ENCODE data around the gene KRT33B. TPM values are rescaled to one million over a fixed set of nuclear protein-coding genes. Genes with fewer than 3 reads are reported as not detected.

KRT33B gene
- total RNA-seq, 4 donors from 2014 or later, result not detected

GRCh38 chr17:41413353-41413957 is 43.8 kb upstream of the KRT33B start:
- no peaks in the 10 kb centered on the region for H3K27me3 ChIP-seq
- H3K36me3 ChIP-seq, result no peaks in the 10 kb centered on the region
- H3K4me1 ChIP-seq, result peaks cover 0 to 12% of the 10 kb centered on the region in 2 donors
- no peak for DNase-seq
- TF ChIP-seq POLR2A (IDR thresholded peaks at IDR 0.05), result no peak
- no peak overlapping the region for H3K4me3 ChIP-seq
- ATAC-seq, result no peak
- intact Hi-C loops (cut with DNase I; ENCODE audit: low total_unique reads) (no loop called here), in situ Hi-C loops (cut with MboI; ENCODE audit: low sequenced_read_pairs in 4 of 4) (no loop called here)
- no peak overlapping the region for H3K27ac ChIP-seq
- no peaks in the 10 kb centered on the region for H3K9me3 ChIP-seq

- intact Hi-C loops (cut with DNase I; ENCODE audit: low total_unique reads) (no loop called here), in situ Hi-C loops (cut with MboI; ENCODE audit: low sequenced_read_pairs in 4 of 4) (no loop called here)
- H3K36me3 ChIP-seq, result no peaks in the 10 kb centered on the region
- no peak for ATAC-seq
- H3K4me1 ChIP-seq, result peaks cover 0 to 11% of the 10 kb centered on the region in 2 donors
- DNase-seq, result no peak
- TF ChIP-seq, protein P1, sequence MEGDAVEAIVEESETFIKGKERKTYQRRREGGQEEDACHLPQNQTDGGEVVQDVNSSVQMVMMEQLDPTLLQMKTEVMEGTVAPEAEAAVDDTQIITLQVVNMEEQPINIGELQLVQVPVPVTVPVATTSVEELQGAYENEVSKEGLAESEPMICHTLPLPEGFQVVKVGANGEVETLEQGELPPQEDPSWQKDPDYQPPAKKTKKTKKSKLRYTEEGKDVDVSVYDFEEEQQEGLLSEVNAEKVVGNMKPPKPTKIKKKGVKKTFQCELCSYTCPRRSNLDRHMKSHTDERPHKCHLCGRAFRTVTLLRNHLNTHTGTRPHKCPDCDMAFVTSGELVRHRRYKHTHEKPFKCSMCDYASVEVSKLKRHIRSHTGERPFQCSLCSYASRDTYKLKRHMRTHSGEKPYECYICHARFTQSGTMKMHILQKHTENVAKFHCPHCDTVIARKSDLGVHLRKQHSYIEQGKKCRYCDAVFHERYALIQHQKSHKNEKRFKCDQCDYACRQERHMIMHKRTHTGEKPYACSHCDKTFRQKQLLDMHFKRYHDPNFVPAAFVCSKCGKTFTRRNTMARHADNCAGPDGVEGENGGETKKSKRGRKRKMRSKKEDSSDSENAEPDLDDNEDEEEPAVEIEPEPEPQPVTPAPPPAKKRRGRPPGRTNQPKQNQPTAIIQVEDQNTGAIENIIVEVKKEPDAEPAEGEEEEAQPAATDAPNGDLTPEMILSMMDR (IDR thresholded peaks at IDR 0.05 in 4 of 5, conservative IDR thresholded peaks at IDR 0.05 in 1 of 5), result no peak
- no peak for TF ChIP-seq POLR2A (IDR thresholded peaks at IDR 0.05)
- H3K27ac ChIP-seq, result no peak overlapping the region
- H3K4me3 ChIP-seq, result no peak overlapping the region
- H3K27me3 ChIP-seq, result no peaks in the 10 kb centered on the region
- no peaks in the 10 kb centered on the region for H3K9me3 ChIP-seq
Measured at GRCh38 chr17:41411072-41411840, 41.6 kb upstream of the KRT33B start.

DNA sequence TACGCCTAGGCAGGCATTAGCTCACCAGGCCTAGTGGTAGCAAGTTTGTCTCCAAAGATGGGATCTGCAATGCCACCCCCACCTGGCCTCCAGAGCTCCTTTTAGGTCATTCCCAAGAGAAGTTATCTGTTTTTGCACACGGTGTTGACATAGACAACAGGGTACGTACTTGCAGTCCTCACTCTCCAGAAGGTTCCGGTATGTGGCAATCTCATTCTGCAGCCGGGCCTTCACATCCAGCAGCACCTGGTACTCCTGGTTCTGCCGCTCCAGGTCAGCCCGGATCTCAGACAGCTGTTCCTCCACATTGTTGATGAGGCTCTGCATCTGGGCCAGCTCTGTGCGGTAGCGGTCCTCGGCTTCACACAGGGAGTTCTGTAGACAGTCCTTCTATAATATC is 37.6 kb upstream of the KRT33B start:
- intact Hi-C loops (cut with DNase I; ENCODE audit: low total_unique reads) (no loop called here), in situ Hi-C loops (cut with MboI; ENCODE audit: low sequenced_read_pairs in 4 of 4) (no loop called here)
- ATAC-seq (no peak), DNase-seq (no peak)
- TF ChIP-seq POLR2A (IDR thresholded peaks at IDR 0.05), result no peak
- TF ChIP-seq, protein P1 (IDR thresholded peaks at IDR 0.05 in 4 of 5, conservative IDR thresholded peaks at IDR 0.05 in 1 of 5), result no peak
- Histone ChIP-seq H3K36me3 (no peaks in the 10 kb centered on the region), H3K9me3 (no peaks in the 10 kb centered on the region), H3K4me1 (no peaks in the 10 kb centered on the region), H3K27ac (no peak overlapping the region), H3K27me3 (no peaks in the 10 kb centered on the region), H3K4me3 (no peak overlapping the region)

DNA sequence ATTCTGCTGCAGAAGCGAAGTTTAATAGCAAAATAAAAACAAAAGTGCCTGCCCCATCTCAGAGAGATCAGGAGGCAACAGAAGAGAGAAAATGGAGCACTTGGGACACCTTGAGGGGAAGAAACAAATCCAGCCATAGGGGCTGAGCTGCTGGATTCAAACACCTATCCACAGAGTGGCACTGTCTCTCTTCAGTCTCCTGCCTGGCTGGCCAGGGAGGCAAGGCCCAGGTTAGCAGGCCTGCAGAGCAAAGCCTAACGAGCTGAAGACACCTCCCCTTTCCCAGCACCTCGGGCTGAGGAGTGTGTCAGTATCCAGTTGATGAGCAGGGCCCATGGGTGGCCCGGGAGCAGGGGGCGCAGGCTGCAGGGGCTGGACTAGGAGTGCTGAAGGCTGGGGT is 36.6 kb upstream of the KRT33B start:
- Histone ChIP-seq H3K36me3 (no peaks in the 10 kb centered on the region), H3K4me3 (no peak overlapping the region), H3K27ac (no peak overlapping the region), H3K4me1 (no peaks in the 10 kb centered on the region), H3K27me3 (no peaks in the 10 kb centered on the region), H3K9me3 (no peaks in the 10 kb centered on the region)
- TF ChIP-seq, protein P1 (IDR thresholded peaks at IDR 0.05 in 4 of 5, conservative IDR thresholded peaks at IDR 0.05 in 1 of 5), result no peak
- TF ChIP-seq POLR2A (IDR thresholded peaks at IDR 0.05), result no peak
- in situ Hi-C loops (cut with MboI; ENCODE audit: low sequenced_read_pairs in 4 of 4) (no loop called here), intact Hi-C loops (cut with DNase I; ENCODE audit: low total_unique reads) (no loop called here)
- ATAC-seq (no peak), DNase-seq (no peak)

GRCh38 chr17:41404024-41404671 is 34.5 kb upstream of the KRT33B start:
- H3K27me3 ChIP-seq, result no peaks in the 10 kb centered on the region
- intact Hi-C loops (cut with DNase I; ENCODE audit: low total_unique reads), result no loop called here
- no peaks in the 10 kb centered on the region for H3K9me3 ChIP-seq
- ATAC-seq (no peak), DNase-seq (no peak)
- H3K36me3 ChIP-seq, result no peaks in the 10 kb centered on the region
- no peak overlapping the region for H3K27ac ChIP-seq
- no peaks in the 10 kb centered on the region for H3K4me1 ChIP-seq
- H3K4me3 ChIP-seq, result no peak overlapping the region
- in situ Hi-C loops (cut with MboI; ENCODE audit: low sequenced_read_pairs in 4 of 4), result no loop called here
- no peak for TF ChIP-seq POLR2A (IDR thresholded peaks at IDR 0.05)
- TF ChIP-seq, protein P1 (IDR thresholded peaks at IDR 0.05 in 4 of 5, conservative IDR thresholded peaks at IDR 0.05 in 1 of 5), result no peak

Measured in gastrocnemius medialis (tissue), 4 donors.